Common myeloid progenitor, CD34-positive (primary cell): ENCODE measurements around the gene C1orf185.
A peak's percentile ranks its signal among the peaks of the same experiment; 100 is the strongest.

ENCODE experiments used
- CTCF ChIA-PET: fragments of 350-600 bp; sonication (Branson Sonifier 250); formaldehyde crosslinking; loops from one replicate; lab custom pipeline; 2021; ENCODE audit warnings: antibody characterized with exemption; lab: Charles Lee
- POLR2A ChIA-PET: fragments of 350-600 bp; sonication (Branson Sonifier 250); formaldehyde crosslinking; loops from one replicate; lab custom pipeline; 2021; ENCODE audit warnings: antibody characterized with exemption; lab: Charles Lee
- DNase-seq, 3 donors: peaks; one replicate each; pipeline versions ENCODE4 v3.0.0 to v3.0.0-alpha.2; 2013
- H3K27ac ChIP-seq, 2 experiments: 1 replicate in 1 of 2; 2 replicates in 1 of 2; pipeline ENCODE4 v1.7.0; 2013; ENCODE audit warnings: inconsistent platforms in 2 of 2, low read length in 2 of 2, mild to moderate bottlenecking in 2 of 2, low read depth in 1 of 2, moderate library complexity in 1 of 2; ENCODE audit not compliant: severe bottlenecking in 2 of 2, insufficient read depth in 1 of 2, poor library complexity in 1 of 2
- H3K27me3 ChIP-seq, 5 experiments: replicated peaks in 2 of 5; 1 replicate in 3 of 5; 2 replicates in 2 of 5; pipeline versions ENCODE4 v1.6.1 to v1.7.0; 2013; ENCODE audit warnings: low read length in 4 of 5, mild to moderate bottlenecking in 2 of 5, moderate library complexity in 2 of 5, inconsistent platforms in 1 of 5; ENCODE audit not compliant: insufficient read depth in 5 of 5, control insufficient read depth in 4 of 5
- H3K36me3 ChIP-seq, 4 experiments: 1 replicate in 2 of 4; 2 replicates in 2 of 4; pipeline versions ENCODE4 v1.6.1 to v1.7.0; 2013; ENCODE audit warnings: low read length in 3 of 4, control low read depth in 1 of 4, mild to moderate bottlenecking in 1 of 4; ENCODE audit not compliant: control insufficient read depth in 4 of 4, insufficient read depth in 4 of 4
- H3K4me1 ChIP-seq, 4 experiments: 1 replicate in 3 of 4; 2 replicates in 1 of 4; pipeline versions ENCODE4 v1.6.1 to v1.7.1; 2013; ENCODE audit warnings: low read length in 3 of 4, mild to moderate bottlenecking in 3 of 4, control low read depth in 1 of 4, inconsistent platforms in 1 of 4, moderate library complexity in 1 of 4; ENCODE audit not compliant: control insufficient read depth in 4 of 4, insufficient read depth in 4 of 4; ENCODE audit errors: control extremely low read depth in 1 of 4
- H3K4me3 ChIP-seq, 7 experiments: 1 replicate in 4 of 7; 2 replicates in 3 of 7; pipeline versions ENCODE4 v1.5.1 to v1.7.0; 2013; ENCODE audit warnings: mild to moderate bottlenecking in 7 of 7, low read length in 6 of 7, moderate library complexity in 6 of 7, inconsistent platforms in 2 of 7, low read depth in 2 of 7, control low read depth in 1 of 7; ENCODE audit not compliant: insufficient read depth in 4 of 7, control insufficient read depth in 1 of 7; ENCODE audit errors: extremely low read depth in 1 of 7
- H3K9me3 ChIP-seq, 5 experiments: 1 replicate in 4 of 5; 2 replicates in 1 of 5; pipeline versions ENCODE4 v1.6.1 to v1.7.1; 2013; ENCODE audit warnings: low read length in 4 of 5, mild to moderate bottlenecking in 2 of 5, inconsistent platforms in 1 of 5, low read depth in 1 of 5, moderate library complexity in 1 of 5; ENCODE audit not compliant: control insufficient read depth in 4 of 5, insufficient read depth in 2 of 5; ENCODE audit errors: control extremely low read depth in 1 of 5
- WGBS: methylation state at CpG from one replicate; pipeline ENCODE4 v1.1.5; 2013; ENCODE audit not compliant: insufficient coverage; 5-methylcytosine and 5-hydroxymethylcytosine counted together

The C1orf185 gene

DNA sequence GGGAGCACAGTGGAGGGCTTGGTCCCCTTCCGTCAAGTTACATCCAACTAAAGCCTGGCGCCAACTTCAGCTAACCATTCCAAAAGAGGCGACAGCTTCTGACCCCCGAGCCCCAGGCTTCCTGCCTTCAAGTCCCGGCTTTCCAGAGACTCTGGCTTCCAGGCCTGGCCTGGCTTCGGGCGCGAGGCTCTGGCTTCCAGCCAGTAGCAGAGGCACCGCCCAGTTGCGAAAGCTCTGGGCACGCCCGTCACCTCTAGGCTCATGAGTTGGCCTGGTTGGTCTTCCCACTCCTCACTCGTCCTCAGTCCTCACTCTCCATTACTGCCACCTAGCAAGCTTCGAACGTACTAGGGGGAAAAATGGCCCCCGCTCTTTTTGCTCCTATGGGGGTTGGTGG is 30.0 kb upstream of the C1orf185 start:
- ChIA-PET CTCF (no interaction called here), POLR2A (no interaction called here)
- no peak for DNase-seq
- H3K9me3 ChIP-seq = no peaks in the 10 kb centered on the region
- no peak overlapping the region for H3K27ac ChIP-seq
- H3K27me3 ChIP-seq = peaks cover 0 to 8% (median 3%) of the 10 kb centered on the region in 5 experiments
- 90% methylated on average over 13 of the region's 16 CpGs for WGBS
- H3K4me3 ChIP-seq = no peak overlapping the region
- H3K36me3 ChIP-seq = no peaks in the 10 kb centered on the region
- H3K4me1 ChIP-seq = no peaks in the 10 kb centered on the region

DNA sequence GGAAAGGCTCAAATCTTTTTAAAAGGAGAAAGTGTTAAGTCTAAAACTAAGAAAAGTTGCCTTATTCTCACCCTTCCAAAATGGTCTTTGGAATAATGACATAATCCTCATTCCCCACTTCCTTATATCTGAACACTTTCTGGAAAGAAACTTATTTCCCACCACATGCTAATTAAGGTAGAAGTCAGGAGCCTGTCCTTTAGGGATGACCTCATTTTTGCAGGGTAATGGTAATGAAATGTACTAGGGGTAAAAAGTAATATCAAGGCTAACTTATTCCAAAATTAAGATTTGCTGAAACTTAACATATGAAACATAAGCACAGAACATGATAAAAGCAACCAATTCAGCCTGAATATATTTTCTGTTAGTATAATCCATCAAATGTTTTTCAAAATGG is 29.4 kb upstream of the C1orf185 start:
- DNase-seq = no peak
- ChIA-PET CTCF (no interaction called here), POLR2A (no interaction called here)
- H3K9me3 ChIP-seq = no peaks in the 10 kb centered on the region
- no peak overlapping the region for H3K4me3 ChIP-seq
- no peak overlapping the region for H3K27ac ChIP-seq
- H3K27me3 ChIP-seq = peaks cover 0 to 8% (median 3%) of the 10 kb centered on the region in 5 experiments
- no peaks in the 10 kb centered on the region for H3K36me3 ChIP-seq
- no peaks in the 10 kb centered on the region for H3K4me1 ChIP-seq

DNA sequence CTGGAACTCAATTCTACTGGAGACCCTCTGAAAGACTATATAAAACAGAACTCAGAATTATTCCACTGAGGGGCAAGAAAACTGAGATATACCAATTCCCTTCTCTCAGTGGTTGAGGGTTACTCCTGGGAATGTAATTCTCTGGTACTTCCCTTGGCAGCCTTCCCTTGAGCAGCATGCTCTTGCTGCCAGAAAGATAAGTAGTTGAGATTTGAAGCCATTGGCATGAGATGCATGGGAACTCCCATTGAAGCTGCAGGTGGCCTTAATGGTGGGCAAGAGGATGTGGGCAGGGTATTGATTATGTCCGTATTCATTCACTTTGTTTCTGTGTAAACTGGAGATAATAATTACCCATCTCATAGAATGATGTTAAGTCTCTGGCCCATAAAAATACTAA is 28.6 kb upstream of the C1orf185 start:
- H3K9me3 ChIP-seq = no peaks in the 10 kb centered on the region
- ChIA-PET POLR2A (no interaction called here), CTCF (no interaction called here)
- no peaks in the 10 kb centered on the region for H3K4me1 ChIP-seq
- H3K27me3 ChIP-seq = peaks cover 0 to 8% (median 7%) of the 10 kb centered on the region in 5 experiments
- no peak overlapping the region for H3K27ac ChIP-seq
- no CpG with 5 or more reads among the region's 1 CpG for WGBS
- H3K4me3 ChIP-seq = no peak overlapping the region
- H3K36me3 ChIP-seq = no peaks in the 10 kb centered on the region
- no peak for DNase-seq

DNA sequence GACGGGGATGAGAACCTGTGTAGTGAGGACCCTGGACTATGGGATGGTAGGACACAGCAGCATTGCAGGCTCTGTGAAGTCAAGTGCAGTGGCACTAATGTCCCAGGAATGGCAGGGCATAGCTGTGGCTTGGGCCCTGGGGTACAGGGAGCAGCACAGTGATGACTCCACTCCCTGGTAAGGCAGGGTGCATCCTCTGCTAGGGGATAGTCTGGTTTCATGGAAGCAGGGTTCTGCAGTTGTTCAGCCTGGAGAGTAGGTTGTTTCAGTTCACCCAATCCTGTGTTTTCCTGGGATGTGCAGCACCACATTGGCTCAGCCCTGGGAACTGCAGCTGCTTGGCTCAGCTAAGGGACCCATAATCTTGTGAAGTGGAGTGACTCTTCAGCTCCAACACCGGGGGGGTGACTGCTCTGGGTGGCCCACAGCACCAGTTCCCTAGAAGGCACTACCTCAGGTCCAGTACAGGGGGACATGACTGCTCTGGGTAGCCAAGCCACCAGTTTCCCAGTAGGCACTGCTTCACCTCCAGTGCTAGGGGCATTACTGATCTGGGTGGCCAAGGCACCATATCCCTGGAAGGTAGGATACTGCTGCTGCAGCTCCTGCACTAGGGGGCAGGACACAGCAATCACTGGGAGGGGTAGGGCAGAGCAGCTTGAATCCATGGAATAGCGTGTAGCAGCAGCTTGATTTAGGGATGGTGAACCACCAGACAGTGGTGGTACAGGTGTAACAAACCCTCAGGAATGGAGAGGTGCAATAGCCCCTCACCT is 15.3 kb upstream of the C1orf185 start:
- Histone ChIP-seq H3K9me3 (peaks cover 0 to 3% (median 0%) of the 10 kb centered on the region in 5 experiments), H3K27me3 (peaks cover 2 to 15% (median 6%) of the 10 kb centered on the region in 5 experiments), H3K4me3 (no peak overlapping the region), H3K36me3 (no peaks in the 10 kb centered on the region), H3K27ac (no peak overlapping the region), H3K4me1 (no peaks in the 10 kb centered on the region)
- ChIA-PET CTCF (no interaction called here), POLR2A (no interaction called here)
- 87% methylated on average over 3 of the region's 3 CpGs for WGBS
- DNase-seq = no peak

DNA sequence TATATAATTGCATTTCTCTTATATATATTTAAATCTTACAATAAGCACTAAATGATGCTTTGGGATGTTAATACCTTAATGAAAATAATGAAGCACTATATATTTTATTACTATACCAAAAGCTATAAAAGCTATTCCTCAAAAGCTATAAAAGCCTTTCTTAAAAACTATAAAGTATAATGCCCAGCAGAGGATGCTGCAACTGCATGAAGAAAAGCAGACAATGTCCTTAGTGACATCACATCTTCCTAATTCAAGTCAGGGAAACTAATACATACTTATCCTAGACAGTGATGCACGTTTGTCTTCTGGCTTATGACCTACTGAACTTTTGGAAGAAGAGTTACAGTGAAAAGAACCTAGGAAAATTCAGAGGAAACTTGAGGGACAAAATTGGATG is 13.6 kb upstream of the C1orf185 start:
- Histone ChIP-seq H3K27me3 (peaks cover 2 to 14% (median 6%) of the 10 kb centered on the region in 5 experiments), H3K4me3 (no peak overlapping the region), H3K4me1 (no peaks in the 10 kb centered on the region), H3K27ac (no peak overlapping the region), H3K9me3 (peaks cover 0 to 3% (median 0%) of the 10 kb centered on the region in 5 experiments), H3K36me3 (no peaks in the 10 kb centered on the region)
- WGBS = 60% methylated on average over 1 of the region's 1 CpG
- POLR2A ChIA-PET = no interaction called here
- CTCF ChIA-PET = no interaction called here
- peak; percentile 7 to 11 (median 9) for DNase-seq

DNA sequence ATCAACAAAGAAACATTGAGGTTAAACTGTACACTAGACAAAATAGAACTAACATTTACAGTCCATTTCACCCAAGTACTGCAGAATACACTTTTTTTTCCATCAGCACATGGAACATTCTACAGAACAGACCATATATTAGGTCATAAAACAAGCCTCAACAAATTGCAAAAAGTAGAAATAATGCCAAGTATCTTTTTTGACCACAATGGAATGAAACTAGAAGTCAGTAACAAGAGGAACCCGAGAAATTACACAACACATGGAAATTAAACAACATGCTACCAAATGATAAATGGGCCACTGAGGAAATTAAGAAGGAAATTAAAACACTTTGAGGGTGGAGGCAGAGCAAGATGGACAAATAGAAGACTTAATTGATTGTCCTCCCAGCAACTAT is 8.4 kb upstream of the C1orf185 start:
- POLR2A ChIA-PET = no interaction called here
- Histone ChIP-seq H3K36me3 (no peaks in the 10 kb centered on the region), H3K27me3 (peaks cover 0 to 2% (median 0%) of the 10 kb centered on the region in 5 experiments), H3K4me3 (no peak overlapping the region), H3K9me3 (peaks cover 0 to 5% (median 3%) of the 10 kb centered on the region in 5 experiments), H3K27ac (no peak overlapping the region), H3K4me1 (no peaks in the 10 kb centered on the region)
- WGBS = no CpG with 5 or more reads among the region's 1 CpG
- DNase-seq = no peak
- CTCF ChIA-PET = no interaction called here

DNA sequence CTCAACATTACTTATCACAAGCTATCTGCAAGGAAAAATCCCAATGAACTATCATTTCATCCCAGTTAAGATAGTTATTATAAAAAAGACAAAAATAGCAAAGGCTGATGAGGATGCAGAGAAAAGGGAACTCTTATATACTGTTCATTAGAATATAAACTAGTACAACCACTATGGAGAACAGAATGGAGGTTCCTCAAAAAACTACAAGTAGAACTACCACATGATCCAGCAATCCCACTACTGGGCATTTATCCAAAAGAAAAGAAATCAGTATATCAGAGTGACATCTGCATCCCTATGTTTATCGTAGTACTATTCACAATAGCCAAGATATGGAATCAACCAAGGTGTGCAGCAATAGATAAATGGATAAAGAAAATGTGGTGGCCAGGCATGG is 4.9 kb upstream of the C1orf185 start:
- H3K27ac ChIP-seq = no peak overlapping the region
- POLR2A ChIA-PET = no interaction called here
- WGBS = no CpG with 5 or more reads among the region's 1 CpG
- peaks cover 0 to 5% (median 2%) of the 10 kb centered on the region in 5 experiments for H3K9me3 ChIP-seq
- H3K27me3 ChIP-seq = peaks cover 0 to 2% (median 0%) of the 10 kb centered on the region in 5 experiments
- CTCF ChIA-PET = no interaction called here
- DNase-seq = no peak
- H3K4me3 ChIP-seq = no peak overlapping the region
- H3K4me1 ChIP-seq = no peaks in the 10 kb centered on the region
- H3K36me3 ChIP-seq = no peaks in the 10 kb centered on the region
